GM12892 (cell line): ENCODE data around the gene OGT.

ENCODE experiments used
- POLR2A ChIP-seq: IDR thresholded peaks from 2 replicates; pipeline ENCODE4 v1.6.1; 2011; ENCODE audit warnings: low read depth, low read length, control low read depth
- TAF1 ChIP-seq: IDR thresholded peaks from 2 replicates; pipeline ENCODE4 v1.6.1; 2011; ENCODE audit warnings: low read depth, mild to moderate bottlenecking, control low read depth, low read length, borderline replicate concordance

- no peak for TF ChIP-seq POLR2A
- no peak for TF ChIP-seq TAF1
Observed at GRCh38 chrX:71487814-71488213, 45.1 kb upstream of the OGT start.
